Endometrial microvascular endothelial cells (primary cell): ENCODE data around the gene IFT25. TPM values are rescaled to one million over a fixed set of nuclear protein-coding genes. Genes with fewer than 3 reads are reported as not detected.

Experiments
- in situ Hi-C: cut with HindIII; loops from 2 replicates; pipeline ENCODE4 v1.10.0; 2017; ENCODE audit warnings: low sequenced_read_pairs, low pct_unique_long_range_greater_than_20kb; ENCODE audit errors: inconsistent ontology term
- total RNA-seq: library from RNA; depleted of rRNA; stranded (reverse); fragments of >200 nt; gene quantifications from one replicate; pipeline ENCODE4 v1.2.3, GENCODE V29; 2015; ENCODE audit errors: inconsistent ontology term

The IFT25 gene
- total RNA-seq, 1 donor from 2014 or later: 20.6 TPM

DNA sequence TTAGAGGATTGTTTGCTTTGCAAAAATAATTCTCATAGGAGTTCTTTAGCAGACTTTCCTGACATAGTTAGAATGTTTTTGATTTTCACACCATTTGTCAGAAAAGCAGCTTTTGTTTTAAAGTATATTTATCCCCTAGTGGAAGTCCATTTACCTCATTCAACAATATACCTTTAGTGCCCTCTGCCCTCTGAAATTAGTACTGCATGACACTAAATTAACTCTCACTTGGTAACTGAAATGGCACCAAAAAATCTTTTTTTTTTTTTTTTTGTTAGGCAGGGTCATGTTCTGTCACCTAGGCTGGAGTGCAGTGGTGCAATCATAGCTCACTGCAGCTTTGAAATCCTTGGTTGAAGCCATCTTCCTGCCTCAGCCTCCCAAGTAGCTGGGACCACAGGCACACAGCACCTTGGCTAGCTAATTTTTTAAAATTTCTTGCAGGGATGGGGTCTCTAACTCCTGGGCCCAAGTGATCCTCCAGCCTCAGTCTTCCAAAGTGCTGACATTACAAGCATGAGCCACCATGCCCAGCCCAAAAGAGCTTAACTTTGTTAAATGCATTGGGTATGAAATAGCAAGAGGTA lies 14.3 kb upstream of the IFT25 start:
- in situ Hi-C loops: no loop called here

DNA sequence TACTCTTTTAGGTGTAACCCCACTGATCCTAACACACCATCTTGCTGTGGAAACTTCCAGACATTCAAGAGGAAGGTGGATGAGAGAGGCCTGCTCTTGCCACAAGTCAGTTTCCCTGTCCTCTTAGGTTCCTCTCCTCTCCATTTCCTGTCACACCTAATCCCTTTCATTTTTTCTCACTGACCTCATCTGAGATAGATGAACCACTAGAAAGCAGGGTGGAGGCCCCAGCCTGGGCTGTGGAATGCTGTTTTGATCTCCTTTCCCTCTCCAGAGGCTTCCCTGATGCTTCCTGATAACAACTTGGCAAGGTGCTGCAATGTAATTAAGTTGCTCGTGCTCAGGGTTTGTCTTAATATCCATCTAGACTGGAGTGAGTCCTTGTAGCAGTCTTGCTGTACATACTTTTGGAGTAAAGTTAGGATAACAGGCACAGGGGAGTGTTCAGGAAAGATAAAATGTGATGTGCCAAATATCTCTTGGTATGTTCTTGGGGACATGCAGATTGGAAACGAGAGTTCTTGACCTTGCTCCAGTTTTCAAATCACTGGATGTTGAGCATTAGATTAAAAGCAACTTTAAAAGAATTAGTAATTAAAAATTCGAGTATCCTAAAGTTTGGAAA lies 11.8 kb upstream of the IFT25 start:
- in situ Hi-C loops: no loop called here

- in situ Hi-C loops: no loop called here
Measured at GRCh38 chr1:53956308-53957168, 11.0 kb upstream of the IFT25 start.

DNA sequence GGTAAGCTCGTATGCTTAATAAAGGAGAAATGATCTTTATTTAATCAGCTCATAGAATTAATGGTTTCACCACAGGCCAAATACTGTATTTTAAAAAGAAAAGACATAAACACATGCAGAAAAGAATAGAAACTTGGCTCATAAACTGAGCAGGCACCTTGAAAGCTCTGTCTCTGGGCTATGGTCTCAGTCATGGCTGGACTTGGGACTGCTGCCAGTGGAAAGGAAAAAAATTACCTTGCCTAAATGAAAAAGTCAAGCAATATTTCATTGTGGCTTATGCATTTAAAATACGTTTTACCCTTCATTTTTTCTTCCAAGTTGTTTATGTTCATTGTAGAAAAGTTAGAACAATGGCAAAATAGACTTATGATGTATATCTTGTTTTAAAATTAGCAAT lies 8.6 kb upstream of the IFT25 start:
- in situ Hi-C loops: no loop called here

GRCh38 chr1:53951697-53952096 lies 6.2 kb upstream of the IFT25 start:
- in situ Hi-C loops: no loop called here

- in situ Hi-C loops: no loop called here
Measured at GRCh38 chr1:53949023-53949990, 3.8 kb upstream of the IFT25 start.

DNA sequence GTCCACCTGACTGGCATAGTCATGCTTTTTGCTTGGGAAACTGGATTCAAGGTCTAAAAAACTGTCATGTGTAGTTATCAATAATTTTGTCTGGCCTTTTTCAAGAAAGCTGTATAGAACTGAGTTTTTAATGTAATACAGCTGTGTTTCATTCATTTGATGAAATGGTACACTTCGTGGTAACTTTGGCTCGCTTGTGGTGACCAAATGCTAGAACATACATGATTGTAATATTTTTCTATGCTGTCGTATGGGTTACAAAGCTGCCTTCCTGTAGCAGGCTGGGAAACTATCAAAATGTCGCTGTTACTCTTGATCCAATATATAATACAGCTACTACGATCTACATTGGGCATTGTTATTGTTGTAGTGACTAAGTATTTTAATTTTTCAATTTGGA lies 2.8 kb upstream of the IFT25 start:
- in situ Hi-C loops: no loop called here

DNA sequence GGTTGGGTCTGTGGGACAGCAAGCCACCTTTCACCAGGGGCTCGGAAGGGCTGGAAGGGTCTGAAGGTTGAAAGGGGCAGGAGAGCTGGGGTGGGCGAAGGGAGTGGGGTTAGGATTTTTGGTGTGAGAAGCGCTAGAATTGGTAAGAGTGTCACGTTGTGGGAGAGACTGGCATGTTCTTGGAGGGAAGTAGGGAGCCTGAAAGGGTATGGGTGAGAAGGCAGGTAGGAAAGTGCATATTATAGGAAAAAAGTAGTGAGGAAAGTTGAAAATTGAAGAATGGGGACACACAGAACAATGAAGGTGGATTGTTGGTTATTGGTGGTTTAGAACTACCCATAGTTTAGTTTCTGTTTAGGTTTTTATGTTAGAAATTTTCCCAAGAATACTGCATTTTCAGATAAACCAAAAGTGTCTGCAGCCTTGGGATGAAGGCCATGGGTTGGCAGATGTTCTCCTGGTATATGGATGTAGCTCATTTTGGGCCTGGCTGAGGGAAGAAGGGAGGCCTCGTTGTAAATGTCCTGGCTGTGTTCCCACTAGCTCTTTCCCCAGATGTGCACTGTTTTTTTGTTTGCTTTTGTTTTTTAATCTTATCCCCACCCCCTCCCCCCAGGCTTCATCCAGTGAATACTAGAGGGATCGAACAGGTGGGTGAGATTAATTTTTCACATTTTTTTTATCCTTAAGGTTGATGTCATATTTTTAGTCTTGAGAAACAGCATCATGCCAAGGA lies 1.8 kb upstream of the IFT25 start:
- in situ Hi-C loops: no loop called here

DNA sequence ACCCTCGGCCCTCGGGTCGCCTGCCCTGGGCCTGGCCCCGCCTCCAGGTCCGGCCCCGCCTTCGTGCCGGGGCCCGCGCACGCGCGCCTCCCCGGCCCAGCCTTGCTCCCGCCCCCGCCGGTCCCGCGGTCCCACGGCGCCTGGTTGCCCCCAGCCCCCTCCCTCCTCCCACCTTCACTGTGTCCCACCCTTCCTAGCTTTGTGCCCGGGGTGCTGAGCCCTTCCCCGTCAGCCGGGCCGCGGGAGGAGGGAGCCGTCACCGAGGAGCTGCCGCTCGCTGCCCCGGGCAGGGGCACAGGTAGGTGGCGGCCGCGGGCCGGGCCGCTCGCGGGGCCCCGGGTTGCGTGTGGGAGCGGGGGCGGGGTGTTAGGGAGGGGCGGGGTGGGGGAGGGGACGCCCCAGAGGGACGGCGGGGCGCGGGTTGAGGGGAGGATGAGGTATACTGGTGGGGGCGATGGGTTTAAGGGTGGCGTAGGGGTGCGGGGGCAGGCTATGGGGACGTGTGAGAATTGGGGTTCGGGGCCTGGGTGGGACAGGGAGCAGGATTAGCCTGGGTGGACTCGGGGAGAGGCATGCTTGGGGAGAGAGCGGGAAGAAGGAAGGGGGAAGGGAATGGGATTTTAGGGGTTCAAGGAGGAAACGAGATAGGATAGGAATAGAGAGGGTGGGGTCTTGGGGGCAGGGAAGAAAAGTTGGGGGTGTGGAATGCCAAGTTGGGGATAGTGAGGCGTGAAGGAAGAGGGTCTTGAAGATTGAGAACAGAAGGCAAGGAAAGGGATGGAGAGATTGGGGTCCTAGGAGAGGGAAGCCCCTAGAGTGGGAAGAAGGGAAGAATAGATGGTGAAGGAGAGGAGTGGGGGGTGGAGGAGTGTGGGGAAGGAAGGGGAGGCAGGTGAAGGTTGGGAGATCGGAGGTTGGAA lies 1.0 kb upstream of the IFT25 start, which contains the start of gene LRRC42:
LRRC42 (plus strand) TSS at position 99 of the 920 bp plus-strand sequence. CDS start 5,650 bp downstream, outside the sequence.
- in situ Hi-C loops: no loop called here

- in situ Hi-C loops: no loop called here
Measured at GRCh38 chr1:53945183-53945432, 391 bp downstream of the IFT25 start.

- in situ Hi-C loops: no loop called here
Measured at GRCh38 chr1:53944469-53945182, 873 bp downstream of the IFT25 start.

GRCh38 chr1:53943490-53944043 lies 1.9 kb downstream of the IFT25 start:
- in situ Hi-C loops: no loop called here

- in situ Hi-C loops: no loop called here
Measured at GRCh38 chr1:53943090-53943489, 2.4 kb downstream of the IFT25 start.

DNA sequence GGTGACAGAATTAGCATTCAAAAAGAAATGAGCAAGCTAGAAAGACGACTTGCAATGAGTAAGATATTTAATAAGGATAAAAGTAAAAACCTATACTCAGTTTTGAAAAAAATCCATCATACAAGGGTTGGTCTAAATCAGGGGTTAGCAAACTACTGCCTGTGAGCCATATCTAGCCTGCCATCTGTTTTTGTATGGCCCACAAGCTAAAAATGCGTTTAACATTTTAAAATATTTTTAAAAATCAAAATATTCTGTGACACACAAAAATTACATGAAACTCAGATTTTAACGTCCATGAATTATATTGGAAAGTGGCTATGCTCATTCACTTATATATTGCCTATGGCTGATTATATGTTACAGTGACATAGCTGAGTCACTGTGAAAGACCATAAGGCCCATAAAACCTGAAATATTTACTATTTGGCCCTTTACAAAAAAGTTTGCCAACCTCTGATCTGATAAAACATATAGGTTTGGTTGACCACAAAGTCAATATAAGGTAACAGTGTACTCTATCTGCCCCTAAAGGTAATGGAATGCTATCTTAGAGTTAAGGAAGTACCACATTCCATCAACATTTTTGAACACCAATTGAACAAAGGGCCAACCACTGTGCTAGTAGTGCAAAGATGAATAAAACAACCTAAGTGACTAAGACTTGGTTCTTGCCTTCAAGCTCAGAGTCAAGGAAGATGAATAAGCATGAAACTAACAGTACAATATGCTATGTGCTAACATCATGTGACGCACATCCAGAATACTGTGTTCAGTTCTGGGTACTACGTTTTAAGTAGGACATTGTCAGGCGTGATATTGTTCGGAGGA lies 3.2 kb downstream of the IFT25 start:
- in situ Hi-C loops: no loop called here

GRCh38 chr1:53938136-53938830 lies 7.2 kb downstream of the IFT25 start:
- in situ Hi-C loops: no loop called here
